Stimulated activated CD4-positive, alpha-beta T cell treated with anti-CD3 and anti-CD28 coated beads, Interleukin-12 subunit alpha, Interleukin-12 subunit beta, amount 100 ng/mL, for 24 hours (primary cell): Measurements from ENCODE around the gene RNF213.
"Not testable (repeated sequence)": the region's sequence is repeated elsewhere in the genome, so short reads cannot be mapped to it uniquely, and the experiment has no call there.

ENCODE experiments used
- DNase-seq, 2 experiments: peaks; one replicate each; pipeline ENCODE4 v3.0.0-alpha.2; 2020; ENCODE audit warnings: low read depth in 2 of 2

Gene RNF213

DNA sequence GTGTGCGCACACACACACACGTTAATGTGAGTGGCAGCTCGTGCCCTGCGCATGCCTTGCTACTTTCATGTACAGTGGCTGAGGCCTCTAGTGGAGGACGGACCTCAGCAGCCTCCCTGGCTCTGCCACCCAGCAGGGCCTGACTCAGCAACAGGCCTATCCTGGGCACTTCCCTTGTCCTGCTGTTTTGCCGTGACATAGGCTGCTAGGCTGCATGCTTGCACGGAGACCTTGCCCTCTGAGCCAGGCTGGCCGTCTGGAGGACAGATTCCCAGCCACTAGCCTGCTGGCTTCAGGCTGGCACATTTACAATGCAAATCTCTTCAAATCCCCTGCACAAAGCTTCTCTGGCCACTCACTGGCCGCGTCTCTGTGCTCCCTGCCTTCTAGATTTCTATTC, 9.5 kb downstream of the RNF213 start:
- DNase-seq, result no peak

DNA sequence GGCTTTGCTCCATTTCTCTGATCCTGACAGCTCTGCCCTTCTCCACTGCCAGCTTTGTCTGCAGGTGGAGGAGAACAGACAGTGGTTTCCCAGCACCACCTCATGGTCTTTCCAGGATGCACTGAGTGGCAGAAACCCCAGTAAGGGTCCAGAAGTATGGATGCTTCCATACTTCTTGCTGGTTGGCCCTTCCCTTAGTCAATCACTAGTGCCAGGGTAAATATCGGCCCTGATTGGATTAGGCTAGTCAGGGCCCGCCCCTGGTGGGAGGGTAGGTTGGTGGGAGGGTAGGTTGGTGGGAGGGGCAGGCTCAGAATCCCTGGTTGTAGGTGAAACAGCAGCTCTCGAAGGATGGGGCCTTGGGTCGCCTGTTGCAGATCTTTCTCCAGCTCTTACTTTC, 10.2 kb downstream of the RNF213 start:
- peak in 1 of 2 experiments; percentile 62 for DNase-seq

DNA sequence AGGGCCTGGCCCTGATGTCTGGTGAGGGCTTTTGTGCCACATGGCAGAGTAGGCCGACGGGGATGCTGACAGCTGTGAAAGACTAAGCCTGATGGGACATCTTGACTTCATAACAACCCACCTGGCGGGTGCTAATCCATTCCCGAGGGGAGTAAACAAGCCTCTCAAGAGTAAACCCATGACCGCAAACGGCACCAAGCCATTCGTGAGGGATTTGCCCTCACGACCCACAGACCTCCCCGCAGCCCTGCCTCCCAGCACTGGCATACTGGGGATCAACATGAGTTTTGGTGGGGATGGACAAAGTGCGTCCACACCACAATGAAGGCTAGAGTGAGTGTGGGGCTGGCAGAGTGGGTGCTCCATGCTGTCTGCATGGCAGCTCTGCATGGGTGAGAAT, 11.7 kb downstream of the RNF213 start:
- no peak for DNase-seq

DNA sequence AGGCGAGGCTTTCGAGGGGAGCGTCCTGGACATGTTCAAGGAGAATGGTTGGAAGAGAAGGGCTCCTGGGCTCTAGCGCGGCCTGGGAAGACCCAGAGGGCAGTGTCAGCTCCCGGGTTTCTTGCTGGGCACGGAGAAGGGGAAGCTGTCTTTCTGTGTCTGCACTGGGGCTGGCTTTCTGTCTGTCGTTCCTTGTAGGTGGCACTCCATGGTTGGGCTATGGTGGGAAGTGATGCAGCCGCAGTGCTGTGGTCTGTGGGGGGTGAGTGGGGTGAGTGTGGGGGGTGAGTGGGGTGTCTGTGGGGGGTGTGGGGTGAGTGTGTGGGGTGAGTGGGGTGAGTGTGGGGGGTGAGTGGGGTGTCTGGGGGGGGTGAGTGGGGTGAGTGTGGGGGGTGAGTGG, 13.7 kb downstream of the RNF213 start:
- DNase-seq, result no peak

DNA sequence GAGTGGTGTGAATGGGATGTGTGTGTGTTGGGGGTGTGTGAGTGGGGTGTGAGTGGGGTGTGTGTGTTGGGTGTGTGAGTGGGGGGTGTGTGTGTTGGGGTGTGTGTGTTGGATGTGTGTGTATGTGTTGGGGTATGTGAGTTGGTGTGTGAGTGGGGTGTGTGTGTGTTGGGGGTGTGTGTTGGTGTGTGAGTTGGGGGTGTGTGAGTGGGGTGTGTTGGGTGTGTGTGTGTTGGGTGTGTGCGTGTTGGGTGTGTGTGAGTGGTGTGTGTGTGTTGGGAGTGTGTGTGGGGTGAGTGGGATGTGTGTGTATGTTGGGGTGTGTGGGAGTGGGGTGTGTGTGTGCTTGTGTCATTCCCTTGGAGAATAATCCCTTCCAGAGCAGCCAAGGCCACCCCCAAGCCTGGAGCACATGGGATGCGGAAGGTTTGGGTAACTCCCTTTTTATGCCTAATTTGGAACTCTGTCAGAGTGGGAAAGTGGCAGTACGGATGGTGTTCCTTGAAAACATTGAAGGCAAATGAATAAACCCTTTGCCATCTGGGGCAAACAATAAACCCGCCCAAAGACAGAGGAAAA, 14.3 kb downstream of the RNF213 start:
- no peak for DNase-seq

DNA sequence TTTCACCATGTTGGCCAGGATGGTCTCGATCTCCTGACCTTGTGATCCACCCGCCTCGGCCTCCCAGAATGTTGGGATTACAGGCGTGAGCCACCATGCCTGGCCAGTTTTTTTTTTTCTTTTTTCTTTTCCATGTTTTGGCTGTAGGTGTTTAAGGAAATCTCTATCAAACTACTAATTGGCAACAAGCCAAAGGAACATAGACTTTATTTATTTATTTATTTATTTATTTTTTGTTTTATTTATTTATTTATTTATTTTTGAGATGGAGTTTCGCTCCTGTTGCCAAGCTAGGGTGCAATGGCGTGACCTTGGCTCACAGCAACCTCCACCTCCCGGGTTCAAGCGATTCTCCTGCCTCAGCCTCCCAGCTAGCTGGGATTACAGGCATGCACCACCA, 15.2 kb downstream of the RNF213 start:
- not testable (repeated sequence) for DNase-seq

DNA sequence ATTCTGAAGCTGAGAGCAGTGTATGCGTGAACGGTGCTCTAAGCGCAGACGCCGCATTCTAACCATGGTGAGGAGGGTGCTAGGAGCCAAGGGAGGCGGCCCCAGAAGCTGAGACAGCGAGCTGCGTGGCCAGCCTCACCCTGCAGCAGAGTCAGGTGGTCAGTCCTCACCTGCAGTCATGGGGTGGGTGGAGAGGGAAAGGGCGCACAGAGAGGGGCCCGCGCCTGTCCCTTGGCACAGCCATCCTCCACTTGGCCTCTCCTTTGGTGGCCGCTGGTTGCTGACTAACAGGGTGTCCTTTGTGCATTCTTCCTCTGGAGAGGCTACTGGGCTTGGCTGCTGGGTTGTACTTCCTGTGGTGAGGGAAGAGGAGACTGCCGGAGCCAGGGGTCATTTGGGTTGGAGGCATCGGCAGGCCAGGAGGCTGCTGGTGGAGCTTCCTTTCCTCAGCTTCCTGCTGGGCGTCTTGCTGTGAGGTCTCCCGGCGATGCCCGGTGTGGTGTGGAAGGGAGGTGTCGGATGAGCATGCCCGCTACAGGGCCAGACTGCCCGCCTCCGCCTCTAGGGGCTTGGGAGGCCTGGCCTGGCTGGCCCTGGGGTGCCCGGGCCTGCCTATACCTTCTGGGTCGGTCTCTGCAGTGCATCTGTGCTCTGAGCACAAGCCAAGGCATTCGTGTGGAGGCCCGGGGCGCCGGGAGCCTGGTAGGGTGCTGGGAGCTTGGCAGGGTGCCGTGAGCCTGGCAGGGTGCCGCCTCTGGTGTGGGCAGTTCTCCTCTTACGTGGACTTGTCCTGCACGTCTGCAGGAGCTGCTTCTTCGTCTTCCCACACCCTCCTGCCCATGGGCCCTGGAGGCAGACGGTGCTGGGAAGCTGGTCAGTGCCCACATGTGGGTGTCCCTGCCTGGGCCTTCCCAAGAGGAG, 17.4 kb downstream of the RNF213 start:
- no peak for DNase-seq

DNA sequence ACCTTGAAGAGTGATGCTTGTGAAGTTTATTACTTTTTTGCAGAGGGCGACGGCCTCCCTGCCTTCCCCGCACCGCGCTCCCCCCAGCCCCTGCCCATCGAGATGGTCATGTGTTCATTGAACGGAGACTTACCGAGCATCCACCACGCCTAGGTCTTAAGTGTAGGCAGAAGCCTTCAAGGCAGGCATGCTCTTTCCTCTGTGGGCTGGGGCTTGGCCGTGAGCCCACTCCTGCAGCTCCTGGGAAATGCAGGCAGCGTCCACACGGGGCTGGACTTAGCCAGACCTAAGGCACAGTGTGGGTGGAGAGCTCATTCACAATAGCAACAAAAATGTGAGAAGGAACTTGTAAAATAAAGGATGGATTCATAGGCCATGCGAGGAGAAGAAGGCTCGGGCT, 19.2 kb downstream of the RNF213 start:
- DNase-seq, result no peak

DNA sequence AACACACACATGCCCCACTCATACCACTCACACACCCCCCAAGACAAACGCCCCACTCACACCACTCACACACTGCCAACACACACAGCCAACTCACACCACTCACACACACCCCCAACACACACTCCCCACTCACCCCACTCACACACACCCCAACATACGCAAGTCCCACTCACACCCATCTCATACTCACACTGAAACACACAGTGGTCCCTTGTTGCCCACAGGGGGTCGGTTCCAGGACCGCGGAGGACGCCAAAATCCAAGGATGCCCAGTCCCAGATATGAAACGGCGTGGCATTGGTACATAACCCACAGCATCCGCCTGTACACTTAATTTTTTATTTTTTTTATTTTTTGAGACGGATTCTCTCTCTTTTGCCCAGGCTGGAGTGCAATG, 20.9 kb downstream of the RNF213 start:
- DNase-seq, result no peak

DNA sequence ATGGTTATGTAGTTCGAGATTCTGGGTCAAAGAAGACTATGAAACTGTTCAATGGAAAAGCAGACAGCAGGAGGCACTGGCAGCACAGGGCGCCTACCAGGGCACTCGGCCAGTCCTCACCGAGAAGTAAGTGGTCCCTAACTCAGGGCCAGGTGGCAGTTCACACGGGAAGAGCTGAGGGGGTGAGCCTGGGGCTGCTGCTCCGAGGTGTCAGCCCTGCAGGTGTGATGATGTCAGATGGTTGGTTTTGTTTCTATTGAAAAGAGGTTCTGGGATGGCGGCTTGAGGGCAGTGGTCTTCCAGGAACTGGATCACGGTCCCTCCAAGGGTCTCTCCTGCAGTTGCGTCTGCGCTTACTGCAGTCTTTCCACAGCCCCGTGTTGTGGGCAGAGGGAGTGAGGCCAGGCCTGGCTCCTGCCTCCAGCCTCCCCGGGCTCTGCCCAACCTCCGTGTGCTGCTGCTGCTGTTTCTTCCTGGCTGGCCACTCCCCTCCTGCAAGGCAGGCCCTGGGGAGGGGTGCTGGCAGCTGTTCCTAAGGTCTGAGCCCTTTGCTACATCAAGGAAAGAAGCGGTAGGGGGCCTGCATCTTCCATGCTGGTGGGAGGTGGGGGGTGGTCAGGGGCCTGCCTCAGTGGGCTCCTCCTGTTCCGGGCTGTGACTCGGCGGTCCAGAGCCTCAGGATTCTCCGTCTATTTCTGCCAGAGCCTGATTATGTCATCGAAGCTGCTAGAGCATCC, 22.6 kb downstream of the RNF213 start:
- no peak for DNase-seq

DNA sequence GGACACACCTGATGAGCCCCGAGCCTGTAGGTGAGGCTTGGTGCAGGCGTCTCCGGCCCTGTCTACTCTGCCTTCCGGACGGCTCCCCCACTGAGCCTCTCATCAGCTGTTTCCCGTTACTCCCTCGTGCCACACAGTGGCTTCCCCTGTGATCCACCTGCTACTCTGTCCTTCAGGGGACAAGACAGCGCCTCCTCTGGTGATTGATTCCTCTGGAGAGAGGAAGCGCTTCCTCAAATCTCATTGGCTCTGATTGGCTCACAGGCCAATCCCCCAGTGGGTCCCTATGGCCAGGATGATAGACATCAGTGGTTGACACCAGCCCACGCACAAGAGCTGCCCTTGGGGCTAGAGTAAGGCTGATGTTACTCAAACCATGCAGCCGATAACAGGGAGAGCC, 24.0 kb downstream of the RNF213 start:
- no peak for DNase-seq

DNA sequence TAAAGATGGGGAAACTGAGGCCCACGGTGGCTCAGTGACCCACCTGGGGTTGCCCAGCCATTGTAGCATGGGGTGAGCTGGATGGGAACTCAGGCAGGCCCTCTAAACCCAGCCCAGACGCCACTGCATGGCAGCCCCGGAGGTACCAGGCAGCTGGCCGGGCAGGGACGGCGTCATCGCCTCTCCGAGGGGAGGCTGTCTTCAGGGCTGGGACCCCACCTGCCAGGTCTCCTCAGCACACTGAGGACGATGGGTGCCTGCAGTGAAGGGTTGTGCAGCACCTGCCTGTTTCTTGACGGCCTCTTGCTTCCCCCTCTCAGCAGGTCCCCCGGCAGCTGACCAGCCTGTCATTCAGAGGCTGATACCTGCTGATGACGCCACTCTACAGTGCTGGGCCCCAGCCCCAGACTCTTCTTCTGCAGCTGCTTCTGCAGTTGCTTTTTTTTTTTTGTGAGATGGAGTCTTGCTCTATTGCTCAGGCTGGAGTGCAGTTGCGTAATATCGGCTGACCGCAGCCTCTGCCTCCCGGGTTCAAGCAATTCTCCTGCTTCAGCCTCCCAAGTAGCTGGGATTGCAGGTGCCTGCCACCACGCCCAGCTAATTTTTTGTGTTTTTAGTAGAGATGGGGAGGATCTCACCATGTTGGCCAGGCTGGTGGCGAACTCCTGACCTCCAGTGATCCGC, 24.7 kb downstream of the RNF213 start:
- no peak for DNase-seq

DNA sequence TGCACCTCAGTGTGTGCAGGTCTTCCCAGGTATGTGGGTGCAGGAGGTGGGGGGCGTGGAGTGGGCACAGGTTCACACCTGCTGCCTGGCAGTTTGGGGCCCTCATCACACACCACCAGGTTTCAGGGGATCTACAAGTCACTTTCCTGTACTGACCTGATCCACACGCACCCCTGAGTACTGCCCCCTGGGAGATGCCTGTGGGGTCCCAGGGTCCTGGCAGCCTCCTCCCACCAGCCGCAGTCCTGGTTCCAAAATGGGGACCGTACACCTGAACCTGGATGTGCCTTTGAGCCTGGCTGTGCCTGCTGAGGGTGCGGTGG, 25.9 kb downstream of the RNF213 start:
- no peak for DNase-seq

DNA sequence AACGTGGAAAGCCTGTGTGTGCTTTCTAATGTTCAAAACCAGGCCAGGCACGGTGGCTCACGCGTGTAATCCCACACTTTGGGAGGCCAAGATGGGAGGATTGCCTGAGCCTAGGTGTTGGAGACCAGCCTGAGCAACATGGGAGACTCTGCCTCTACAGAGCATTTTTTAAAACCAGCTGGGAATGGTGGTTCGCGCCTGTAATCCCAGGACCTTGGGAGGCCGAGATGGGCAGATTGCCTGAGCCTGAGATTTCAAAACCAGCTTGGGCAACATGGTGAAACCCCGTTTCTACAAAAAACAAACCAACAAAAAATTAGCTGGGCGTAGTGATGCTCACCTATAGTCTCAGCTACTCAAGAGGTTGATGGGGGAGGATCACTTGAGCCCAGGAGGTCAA, 26.4 kb downstream of the RNF213 start:
- DNase-seq, result no peak

DNA sequence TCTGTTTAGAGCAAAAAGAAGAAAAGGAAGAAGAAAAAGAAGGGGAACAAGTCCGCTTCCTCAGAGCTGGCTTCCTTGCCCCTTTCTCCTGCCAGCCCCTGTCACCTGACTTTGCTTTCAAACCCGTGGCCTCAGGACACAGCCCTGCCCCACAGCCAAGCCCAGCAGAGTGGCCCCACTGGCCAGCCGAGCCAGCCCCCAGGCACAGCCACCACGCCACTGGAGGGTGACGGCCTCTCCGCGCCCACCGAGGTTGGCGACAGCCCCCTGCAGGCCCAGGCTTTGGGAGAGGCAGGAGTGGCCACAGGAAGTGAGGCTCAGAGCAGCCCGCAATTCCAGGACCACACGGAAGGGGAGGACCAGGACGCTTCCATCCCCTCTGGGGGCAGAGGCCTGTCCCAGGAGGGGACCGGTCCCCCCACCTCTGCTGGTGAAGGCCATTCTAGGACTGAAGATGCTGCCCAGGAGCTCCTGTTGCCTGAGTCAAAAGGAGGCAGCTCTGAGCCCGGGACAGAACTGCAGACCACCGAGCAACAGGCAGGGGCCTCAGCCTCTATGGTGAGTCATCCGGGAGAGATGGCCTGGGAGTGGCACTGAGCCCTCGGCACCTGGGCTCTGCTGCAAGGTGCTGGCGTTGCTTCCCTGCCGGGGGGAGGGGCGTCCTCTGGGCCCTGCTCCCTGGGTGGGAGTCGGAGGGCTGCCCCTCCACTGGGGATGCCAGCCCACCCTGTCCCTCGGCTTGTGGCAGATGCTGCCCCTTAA, 27.3 kb downstream of the RNF213 start:
- no peak for DNase-seq

DNA sequence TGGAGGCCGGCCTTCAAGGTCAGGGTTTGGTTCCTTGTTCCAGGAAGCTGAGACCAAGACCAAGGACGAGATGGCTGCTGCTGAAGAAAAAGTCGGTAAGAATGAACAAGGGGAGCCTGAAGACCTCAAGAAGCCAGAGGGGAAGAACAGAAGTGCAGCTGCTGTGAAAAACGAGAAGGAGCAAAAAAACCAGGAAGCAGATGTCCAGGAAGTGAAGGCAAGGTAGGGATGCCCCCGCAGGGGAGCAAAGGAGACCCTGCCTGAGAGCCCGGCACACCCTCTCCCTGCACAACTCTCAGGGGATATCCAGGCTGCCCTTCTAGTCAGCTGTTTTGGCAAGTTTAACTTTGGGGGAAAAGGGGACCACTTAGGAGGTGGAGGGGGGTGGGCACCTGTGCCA, 29.0 kb downstream of the RNF213 start:
- no peak for DNase-seq

DNA sequence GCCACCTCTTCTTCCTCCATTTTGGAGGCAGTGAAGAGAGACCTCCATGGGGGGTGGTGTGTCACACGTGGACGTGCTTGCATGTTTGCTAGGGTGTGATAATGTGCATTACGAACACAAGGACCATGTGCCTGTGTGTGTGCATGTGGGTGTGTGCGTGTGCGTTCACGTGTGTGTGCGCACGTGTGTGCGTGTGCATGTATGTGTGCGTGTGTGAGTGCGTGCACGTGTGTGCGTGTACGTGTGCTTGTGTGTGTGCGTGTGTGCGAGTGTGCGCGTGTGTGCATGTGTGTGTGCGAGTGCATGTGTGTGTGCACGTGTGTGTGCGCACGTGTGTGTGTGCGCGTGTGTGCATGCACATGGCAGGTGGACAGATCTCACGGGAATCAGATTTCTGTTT, 29.5 kb downstream of the RNF213 start:
- no peak for DNase-seq

DNA sequence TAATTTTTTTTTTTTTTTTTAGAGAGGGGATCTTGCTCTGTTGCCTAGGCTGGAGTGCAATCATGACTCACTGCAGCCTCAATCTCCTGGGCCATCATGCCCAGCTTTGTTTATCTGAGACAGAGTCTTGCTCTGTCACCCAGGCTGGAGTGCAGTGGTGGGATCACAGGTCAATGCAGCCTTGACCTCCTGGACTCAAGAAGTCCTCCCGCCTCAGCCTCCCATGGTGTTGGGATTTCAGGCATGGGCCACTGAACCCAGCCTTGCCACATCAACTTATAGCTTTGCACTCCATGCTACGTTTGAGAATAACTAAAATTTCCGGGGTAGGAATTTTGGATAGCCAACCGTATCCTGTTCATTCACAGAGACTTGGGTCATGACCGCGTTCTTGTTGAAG, 30.6 kb downstream of the RNF213 start:
- DNase-seq, result no peak

DNA sequence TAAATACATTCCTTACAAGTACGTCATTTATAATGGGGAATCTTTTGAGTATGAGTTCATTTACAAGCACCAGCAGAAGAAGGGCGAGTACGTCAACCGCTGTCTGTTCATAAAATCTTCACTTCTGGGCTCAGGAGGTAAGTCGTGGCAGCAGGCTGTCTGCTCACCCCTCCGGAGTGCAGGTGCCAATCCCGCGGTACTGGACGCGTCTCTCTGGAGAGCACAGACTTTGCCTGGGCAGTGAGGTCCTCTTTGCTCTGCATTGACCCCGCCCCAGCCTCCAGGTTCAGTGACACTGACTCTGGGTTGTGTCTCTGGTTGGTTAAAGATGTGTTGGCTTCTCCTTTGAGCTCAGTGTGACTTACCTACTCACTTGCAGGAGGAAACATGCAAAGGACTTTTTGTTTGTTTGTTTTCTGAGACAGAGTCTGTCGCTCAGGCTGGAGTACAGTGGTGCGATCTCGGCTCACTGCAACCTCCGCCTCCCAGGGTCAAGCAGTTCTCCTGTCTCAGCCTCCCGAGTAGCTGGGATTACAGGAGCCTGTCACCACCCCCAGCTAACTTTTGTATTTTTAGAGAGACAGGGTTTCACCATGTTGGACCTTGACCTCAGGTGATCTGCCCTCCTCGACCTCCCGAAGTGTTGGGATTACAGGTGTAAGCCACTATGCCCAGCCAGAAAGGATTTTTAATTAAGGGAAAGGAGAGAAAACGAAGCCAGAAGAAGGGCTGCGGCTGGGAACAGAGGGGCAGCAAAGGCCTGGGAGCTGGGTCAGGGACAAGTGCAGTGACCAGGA, 31.2 kb downstream of the RNF213 start:
- no peak for DNase-seq

DNA sequence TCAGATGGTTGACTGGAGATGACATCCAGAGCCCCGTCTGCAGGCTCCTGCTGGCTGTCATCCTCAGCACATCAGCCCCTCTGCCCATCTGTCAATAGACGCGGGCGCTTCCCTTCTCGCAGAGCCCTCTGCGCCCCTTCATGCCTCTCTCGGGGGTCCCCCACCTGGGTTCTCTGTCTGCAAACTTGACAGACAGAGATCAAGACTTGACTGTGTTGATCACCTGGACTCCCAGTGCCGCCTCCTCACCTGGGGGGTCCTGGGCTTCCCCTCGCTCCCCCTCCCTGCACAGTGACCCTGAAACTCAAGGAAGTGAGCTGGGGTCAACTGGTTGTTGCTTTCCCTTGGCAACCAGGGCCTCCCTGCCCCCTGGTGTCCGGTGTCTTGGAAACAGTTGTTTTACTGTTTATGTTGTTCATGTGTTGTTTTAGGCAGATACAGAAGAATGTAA, 31.9 kb downstream of the RNF213 start:
- no peak for DNase-seq

DNA sequence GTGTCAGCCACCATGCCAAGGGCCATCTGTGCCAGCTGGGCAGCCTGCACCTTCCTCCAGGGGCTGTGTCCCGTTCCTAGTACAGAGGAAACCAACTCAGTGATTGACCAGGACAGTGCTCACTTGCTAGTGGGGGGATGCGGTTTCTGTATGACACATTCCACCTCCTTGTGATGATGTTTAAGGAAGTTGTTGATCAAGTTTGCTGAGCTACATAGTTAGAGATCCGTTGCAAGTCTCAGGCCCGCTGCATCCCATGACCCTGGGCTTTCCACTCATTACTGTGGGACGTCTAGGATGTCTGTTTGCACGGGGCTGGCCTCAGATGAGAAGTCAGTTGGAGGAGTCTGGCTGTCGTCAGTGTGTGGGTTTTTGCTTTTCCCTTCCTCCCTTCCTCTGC, 33.6 kb downstream of the RNF213 start:
- no peak for DNase-seq
